IPS-NIHi7 (cell line): Measurements from ENCODE around the gene SLC6A1.

Source experiments
- DNase-seq: peaks from one replicate; pipeline ENCODE4 v3.0.0; 2012; ENCODE audit warnings: mixed read lengths; ENCODE audit errors: extremely low spot score

Gene SLC6A1

DNA sequence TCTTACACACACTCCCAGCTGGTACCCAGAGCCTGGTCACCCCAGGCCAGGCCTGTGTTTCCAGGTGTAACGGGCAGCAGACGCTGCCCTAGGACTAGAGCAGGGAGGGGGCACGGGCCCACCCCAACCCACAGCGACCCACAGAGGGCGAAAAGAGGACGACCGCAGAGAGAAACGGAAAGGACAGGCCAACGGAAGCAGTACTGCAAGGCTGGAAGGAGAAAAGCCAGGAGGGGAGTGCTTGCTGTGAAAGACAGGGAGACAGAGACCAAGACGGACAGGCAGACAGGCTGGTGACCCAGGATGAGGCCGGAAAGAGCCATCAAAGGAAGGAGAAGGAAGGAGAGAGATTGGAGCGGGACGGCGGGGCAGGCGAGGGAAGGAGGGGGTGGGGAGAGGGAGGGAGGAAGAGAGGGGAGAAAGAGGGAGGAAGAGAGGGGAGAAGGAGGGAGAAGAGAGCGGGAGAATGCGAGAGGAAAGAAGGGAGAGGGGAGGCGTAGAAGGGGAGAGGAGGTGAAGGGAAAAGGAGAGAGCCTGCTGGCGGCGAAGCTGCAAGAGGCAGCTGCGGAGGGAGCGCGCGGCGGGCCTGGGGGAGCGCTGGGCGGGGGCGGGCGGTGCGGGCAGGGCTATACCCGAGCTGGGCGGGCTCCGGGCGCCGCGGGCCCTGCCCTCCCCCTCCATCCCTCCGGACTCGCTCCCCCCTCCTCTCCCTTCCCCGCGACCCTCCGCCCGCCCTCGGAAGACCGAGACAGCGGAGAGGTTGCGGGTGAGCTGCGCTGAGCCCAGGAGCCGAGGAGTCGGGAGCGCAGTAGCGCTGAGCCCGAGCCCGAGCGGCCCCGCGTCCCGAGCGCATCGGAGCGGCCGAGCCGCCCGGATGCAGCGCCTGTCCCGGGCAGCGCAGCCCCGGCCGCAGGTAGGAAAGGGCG lies at the start of gene SLC6A1:
Gene SLC6A1 (plus strand): TSS at position 732 of the 926 bp plus-strand sequence. CDS start 24,464 bp downstream, outside the sequence.
- peak; percentile 78 for DNase-seq

DNA sequence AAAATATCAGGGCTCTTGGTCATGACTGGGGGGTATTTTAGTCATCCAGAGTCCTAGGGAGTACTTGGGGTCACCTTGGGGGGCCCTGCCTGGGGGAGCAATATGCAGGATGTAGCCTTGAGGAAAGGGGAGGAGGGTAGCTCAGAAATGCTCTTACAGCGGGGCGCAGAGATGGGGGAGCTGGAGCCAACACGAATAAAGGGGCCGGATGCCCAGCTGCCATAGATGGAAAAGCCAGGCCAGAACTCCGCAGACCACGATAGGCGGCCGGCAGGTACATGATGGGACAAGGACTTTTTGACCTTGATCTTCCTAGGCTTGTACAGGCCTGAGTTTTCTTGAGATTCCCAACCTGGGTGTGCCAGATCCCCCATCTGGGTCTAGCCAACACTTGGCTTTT lies 47.7 kb upstream of the SLC6A1 start:
- DNase-seq = no peak

DNA sequence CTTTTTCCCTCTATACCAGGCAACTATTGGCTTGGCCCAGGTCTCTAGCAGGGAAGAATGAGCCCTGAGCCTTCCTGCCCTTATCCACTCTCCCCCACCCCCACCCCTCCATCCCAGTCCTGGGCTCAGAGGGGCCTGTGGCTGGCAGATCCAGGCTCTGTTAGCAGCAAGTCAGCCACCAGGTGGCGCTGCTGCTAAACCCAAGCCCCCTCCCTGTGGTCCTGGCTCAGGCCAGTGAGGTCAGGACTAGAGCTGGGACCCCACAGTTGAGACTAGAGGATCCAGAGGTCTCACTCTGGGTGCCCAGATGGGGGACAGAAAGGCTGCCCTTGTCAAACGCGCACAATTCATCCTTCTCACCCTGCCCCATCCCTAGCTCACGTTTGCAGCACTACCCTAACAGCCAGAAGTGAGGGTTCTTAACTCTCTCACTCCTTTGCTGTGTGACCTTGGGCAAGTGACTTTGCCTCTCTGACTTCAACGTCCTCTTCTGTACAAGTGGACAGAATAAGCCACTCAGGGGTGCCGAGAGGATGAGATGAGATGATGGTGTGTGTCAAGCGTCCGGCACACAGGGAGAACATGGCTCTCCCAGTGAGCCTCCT lies 46.8 kb upstream of the SLC6A1 start:
- peak; percentile 97 for DNase-seq

DNA sequence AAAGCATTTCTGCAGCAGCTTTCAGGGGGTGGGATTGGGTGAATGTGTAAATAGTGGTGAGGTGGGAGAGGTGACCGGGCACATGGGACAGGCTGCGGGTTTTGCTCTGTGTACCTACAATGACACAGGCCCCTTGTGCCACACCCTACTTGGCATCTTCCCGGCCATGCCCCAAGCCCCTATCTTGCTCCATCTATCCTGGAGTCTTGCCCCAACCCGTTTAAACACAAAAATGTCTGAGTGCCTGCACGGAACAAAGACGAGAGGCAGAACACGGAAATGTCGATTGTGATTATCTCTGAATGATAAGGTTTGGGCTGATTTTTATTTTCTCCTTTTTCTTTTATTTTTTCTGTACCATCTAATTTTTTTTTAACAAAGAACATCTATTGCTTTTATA lies 46.0 kb upstream of the SLC6A1 start:
- no peak for DNase-seq

DNA sequence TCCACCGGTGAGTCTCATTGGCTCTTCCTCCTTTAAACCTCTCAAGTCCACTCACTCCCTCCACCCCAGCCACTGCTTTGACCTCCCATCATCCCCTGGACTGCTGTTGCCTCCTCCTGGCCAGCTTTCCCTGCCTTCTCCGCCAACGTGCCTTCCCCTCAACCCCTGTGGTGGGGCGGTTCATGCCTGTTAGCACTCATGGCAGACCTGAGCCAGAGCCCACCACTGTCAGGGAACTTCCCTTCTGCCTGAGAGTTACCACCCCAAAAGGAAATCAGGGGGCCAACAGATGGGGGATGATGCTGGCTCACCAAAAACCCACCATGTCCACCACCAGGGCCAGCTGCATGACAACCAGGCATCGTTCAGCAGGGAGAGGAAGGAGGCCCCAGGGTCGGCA lies 44.2 kb upstream of the SLC6A1 start:
- DNase-seq = no peak

DNA sequence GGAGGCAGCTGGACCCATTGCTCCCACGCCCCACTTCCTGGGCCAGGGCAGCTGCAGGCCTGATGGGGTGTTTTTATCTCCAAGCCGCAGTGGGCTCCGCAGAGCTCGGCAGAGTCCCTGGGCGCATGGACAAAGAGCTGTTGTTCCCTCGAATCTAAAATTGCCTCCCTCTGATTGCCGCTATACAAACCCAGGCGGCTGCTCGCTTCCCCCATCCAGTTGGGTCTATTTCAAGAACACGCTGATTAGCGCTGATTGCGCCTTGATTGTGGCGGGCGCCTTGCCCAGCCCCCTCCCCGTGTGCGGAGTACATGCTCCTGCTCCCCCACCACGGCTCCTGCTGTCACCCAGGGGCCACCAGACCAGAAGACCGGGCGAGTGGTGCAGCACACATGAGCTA lies 43.4 kb upstream of the SLC6A1 start:
- no peak for DNase-seq

DNA sequence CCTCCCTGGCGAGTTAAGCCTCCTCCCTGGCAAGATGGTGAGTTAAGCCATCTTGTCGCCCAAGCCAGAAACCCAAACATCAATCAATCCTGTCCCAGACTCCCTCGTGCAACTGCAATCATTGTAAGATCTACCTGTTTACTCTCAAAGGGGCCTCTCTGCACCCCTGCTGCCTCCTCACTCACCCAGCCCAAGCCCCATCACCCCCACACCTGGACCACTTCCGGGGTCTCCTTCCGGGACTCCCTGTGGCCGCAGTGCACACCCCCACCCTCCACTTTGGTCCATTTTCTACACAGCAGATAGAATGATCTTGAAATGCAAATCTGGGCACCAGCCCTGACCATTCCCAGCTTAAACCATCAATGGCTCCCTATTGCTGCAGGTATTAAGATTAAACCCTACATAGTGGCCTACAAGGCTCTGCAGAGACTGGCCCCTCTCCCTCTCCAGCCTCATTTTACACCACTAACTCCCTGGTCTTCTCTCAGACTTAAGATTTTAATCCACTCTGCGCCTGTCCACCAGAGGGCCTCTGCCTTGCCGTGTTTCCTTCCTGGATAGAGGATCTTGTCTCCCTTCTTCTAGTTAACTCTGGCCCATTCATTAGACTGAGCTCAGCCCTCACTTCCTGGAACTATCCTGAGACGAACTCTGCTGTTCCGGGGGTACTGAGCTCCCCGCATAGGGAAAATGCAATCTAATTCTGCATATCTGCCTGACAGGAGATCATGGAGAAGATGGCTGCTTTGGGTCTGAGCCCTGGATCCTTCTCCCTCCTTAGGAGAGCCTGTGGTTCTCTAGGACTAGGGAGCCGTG lies 41.9 kb upstream of the SLC6A1 start:
- peak; percentile 70 for DNase-seq

DNA sequence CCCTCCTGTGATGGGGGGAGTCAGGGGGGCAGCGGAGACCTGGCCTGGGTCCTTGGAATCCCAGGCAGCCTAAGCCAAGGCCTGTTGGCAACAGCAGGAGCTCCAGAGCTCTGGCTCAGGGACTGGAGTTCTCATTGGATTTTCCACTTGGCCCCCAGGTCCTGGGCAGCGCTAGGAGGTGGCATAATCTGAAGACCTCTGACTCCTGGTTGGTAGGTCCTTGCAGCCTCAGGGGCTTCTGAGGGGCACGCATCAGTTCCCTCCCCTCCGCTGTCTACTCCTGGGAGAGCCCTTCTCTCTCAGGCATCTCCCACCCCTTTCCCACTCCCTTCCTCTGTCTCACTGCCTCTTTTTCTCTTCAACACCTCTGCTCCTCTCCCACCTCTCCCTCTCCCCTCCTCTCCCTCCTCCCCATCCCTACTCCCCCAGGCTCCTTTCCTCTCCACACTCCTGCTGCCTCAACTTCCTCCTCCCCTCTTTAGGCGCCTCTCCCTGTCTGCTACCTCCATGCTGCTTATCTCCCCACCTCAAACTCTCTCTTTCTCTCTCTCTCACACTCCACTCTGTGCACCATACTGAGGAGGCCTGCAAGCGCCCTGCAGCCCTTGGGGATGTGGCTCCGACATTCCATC lies 41.1 kb upstream of the SLC6A1 start:
- DNase-seq = no peak

DNA sequence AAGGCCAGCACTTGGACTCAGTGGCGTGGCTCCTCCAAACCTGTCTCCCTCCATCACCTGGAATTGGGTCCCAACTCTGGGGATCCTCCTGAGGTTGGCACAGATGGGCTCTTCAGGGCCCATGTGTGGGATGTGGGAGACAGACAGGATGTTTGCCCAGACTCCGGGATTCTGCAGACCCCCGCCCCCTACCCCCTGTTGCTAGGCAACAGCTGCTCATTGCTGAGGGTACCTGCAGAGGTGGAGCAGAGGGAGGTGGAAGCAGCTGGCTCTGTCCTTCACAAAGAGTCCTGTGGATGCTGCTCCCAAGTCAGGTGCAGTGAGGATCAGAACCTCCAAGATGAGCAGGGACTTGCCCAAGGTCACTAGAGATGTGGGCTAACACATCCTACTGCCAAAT lies 40.0 kb upstream of the SLC6A1 start:
- DNase-seq = no peak

DNA sequence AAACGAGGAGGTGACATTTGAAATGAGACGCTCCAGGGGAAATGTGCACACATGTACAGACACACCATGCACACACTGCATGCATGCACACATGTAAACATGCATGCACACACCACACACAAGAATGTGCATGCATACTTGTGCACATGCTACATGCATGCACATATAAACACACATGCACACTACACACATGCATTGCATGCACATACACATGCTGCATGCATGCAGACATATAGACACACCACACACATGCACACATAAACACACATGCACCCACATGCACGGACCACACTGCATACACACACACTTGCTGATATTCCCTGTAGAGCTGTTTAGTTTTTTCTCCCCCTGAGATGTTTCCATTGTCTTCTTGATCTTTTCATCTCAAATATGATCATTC lies 37.8 kb upstream of the SLC6A1 start:
- DNase-seq = no peak

DNA sequence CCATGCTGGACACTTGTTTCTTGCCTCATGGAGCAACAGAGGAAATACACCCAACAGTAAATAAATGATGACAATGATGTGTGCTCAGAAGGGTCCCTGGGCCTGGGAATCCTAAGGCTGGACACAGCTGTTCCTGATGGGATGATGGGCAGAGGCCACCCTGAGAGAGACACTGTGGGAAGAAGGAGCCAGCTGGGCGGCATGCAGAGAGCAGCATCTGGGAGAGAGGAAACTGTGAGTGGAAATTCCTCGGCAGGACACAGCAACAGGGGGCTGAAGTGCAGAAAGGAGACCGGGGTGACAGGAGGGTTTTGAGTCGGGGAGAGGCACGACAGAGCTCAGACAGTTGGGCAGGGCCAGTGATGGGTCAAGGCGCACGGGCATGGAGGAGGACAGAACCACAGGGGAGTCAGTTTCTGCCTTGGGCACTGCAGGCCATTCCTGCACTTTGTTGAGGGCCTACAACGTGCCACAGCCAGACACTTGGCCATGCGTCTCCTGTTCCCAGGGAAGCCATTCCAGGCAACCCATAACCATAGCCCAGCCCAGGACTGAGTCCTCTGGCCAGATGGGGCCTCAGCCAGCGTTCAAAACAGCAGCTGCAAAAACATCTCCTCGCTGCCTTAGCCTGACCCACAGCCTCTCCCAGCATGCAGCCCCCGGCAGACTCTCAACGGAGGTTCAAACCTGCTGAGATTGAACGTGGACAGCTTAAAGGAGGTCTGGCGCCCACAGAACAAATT lies 36.7 kb upstream of the SLC6A1 start:
- DNase-seq = no peak

DNA sequence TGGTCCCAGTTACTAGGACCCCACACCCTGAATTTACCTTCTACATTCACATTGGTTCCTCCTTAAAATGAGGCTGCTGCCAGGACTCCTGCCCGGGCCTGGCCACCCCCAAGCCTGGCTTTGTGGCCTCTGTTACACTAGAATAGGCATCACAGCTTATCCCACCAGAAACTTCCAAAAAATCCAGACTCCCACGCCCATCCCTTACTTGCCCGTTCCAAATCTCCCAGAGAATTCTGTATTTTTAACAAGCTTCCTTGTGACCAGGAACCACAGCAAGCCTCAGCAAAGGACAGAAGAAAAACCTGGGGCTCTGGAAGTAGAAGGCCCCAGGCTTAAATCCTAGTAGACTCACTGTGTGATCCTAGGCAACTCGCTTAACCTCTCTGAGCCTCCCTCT lies 36.0 kb upstream of the SLC6A1 start:
- no peak for DNase-seq

DNA sequence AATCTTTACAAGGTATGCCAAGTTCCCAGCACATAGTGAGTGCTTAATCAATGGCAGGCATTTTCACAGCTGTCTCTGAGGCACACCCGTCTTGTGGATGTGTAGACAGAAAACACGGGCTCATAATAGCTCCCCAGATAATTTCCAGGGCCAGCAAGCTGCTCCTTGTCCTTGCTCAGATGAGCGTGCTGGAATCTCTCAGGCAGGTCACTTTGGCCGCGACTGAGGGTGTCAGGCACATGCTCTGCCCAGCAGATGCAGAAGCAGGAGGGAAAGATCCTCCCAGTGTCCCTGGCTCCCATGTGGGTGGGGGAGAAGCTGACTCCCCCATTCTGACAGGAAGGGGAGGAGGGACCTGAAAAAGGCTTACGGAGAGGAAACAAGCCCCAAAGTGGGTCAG lies 35.6 kb upstream of the SLC6A1 start:
- DNase-seq = no peak

DNA sequence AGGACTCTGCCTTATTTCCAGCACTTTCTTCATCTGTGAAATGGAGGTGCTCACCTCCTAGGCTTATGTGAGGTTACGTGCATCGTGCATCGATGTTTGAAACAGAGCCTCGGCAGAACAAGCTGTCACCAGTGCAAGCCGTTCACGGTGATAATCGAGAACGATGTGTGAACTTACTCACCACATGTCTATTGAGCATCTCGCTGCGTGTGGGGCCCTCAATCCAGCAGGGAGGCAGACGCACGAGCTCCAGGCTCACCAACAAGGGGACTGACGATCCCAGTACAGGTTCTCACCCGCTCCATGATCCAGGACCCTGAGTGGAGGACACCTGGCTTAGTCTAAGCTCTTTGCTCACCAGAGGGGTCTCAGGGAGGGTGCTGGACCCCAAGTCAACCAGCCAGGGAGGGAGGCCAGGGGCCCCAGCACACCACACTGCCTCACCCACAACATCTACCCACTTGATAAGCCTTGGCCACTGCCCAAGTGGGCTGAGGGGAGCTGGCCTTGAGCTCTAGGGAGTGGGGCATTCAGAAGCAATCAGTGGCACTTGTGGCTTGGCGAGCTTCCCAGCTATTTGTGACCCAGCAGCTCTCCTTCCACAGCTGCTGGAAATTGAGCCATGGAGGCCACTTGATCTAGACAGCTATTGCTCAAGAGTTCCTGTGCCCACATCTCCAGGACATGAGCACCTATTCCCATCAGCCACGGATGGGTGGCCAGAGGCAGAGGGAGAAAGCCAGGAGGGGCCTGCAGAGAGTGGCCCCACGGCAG lies 34.4 kb upstream of the SLC6A1 start:
- no peak for DNase-seq

DNA sequence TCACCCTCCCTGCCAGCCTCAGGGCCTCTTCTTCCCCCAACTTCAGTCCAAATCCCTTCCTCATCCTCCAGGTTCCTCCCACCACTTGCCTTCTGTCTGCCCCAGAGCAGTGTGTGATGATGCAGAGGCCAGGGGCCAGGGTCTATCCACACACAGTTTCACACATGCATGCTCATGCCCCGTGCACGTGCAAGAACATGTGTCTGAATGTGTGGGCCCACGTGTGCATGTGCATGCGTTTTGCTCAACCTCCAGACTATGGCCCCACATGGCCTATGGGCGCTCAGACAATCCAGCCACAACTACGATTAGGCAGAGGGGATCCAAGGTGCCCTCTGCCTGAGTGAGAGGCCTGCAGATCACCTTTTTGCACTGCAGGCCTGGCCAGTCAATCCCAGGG lies 32.3 kb upstream of the SLC6A1 start:
- no peak for DNase-seq

DNA sequence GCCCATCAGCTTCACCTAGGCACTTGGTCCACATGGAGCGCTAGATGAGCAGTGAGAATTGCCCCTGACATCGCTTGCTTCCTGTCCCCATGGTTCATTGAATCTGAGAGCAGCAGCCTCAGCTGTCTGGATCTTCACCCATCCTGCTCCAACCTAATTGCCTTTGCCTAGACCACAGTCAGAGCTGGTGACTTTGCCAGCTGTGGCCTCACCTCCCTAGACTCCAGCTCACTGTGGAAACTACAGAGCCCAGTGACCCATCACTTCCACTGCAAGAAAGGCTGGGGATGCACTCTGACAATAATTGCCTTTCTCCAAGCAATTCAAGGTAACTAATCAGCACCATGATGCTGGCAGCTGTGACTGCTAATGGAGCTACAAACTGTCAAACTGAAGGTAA lies 30.6 kb upstream of the SLC6A1 start:
- DNase-seq = no peak

DNA sequence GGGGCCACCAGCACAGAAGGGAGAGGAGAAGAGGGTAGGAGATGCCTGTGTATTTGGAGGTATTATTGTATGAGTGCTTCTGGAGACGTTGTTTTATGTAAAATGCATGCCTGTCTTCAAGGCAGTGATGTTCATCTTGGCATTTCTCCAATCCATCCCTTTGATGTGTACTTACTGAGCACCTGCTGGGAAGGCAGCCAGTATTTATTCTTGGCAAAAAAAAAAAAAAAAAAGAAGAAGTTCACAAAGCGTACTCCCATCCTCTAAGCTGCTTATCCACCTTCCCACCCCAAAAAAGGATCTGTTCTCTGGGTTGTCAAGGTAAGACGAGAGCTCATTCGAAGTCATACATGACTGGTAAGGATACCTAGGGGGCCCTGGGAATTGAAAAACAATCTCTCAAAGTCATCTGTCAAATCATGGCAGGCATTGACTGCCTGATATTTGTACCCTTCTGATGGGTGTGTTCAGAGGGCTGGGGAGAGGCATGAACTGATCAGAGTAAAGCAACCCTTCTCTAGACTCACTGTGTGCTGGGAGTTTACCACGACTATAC lies 30.0 kb upstream of the SLC6A1 start:
- no peak for DNase-seq

DNA sequence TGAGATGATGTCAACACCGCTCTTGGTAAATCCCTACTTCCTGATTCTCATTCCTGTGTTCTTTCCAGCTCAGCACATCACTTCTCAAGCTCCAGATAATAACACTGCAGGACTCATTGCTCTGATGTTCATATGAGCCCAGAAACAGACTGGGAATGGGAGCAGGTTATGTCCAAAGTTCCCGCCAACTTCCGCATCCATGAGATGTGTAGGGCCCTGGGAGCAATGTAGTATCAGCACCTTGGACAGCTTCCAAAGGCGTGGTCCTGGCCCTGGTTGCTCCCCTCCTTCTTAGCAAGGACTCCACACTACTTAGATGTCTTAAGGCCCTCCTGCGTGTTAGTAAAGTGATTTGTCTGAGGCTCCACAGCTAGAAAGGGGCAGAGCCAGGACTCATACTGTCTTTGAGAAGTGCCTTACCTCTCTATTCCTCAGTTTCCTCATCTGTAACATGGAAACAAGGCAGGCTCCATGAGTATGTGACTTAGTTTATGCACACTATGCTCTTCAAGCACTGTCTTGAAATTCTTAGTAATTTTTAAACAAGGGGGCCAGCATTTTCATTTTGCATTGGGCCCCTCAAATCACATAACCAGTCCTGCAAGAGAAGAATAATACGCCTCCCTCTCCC lies 27.9 kb upstream of the SLC6A1 start:
- peak; percentile 86 for DNase-seq

DNA sequence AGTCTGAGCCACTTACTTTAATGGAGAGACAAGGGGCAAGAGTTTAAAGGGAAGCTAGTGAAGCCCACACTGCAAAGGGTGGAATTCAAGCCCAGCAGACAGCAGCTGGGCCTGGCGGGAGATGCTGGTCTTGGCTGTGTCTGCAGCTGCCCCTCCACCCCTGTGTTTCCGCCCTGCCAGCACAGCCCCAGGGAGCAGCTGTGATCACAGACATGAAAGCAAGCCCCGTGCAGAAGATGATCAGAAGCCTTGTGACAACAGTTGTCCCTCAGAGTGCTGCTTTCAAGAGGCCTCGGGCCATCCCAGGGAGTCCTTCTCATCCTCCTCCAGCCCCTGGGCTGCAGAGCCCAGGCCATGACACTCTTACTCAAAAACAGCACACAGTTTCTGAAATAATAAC lies 24.1 kb upstream of the SLC6A1 start:
- no peak for DNase-seq
